Central memory CD4-positive, alpha-beta T cell (primary cell): ENCODE results near the gene GYPB.
"Not testable (repeated sequence)": the region's sequence is repeated elsewhere in the genome, so short reads cannot be mapped to it uniquely, and the experiment has no call there.

ENCODE experiments used
- DNase-seq: peaks from one replicate; pipeline ENCODE4 v3.0.0; 2022

GYPB gene

GRCh38 chr4:144008602-144009001, 10.6 kb downstream of the GYPB start:
- DNase-seq, result not testable (repeated sequence)

- not testable (repeated sequence) for DNase-seq
Measured at GRCh38 chr4:144007960-144008359, 11.2 kb downstream of the GYPB start.

- not testable (repeated sequence) for DNase-seq
Measured at GRCh38 chr4:144006200-144006803, 12.9 kb downstream of the GYPB start.

GRCh38 chr4:144005558-144005953, 13.6 kb downstream of the GYPB start:
- not testable (repeated sequence) for DNase-seq

- not testable (repeated sequence) for DNase-seq
Measured at GRCh38 chr4:144004868-144005557, 14.2 kb downstream of the GYPB start.

GRCh38 chr4:144003890-144004265, 15.3 kb downstream of the GYPB start:
- not testable (repeated sequence) for DNase-seq

GRCh38 chr4:144003205-144003889, 15.8 kb downstream of the GYPB start:
- DNase-seq, result not testable (repeated sequence)

GRCh38 chr4:144000331-144000995, 18.7 kb downstream of the GYPB start:
- DNase-seq, result not testable (repeated sequence)

GRCh38 chr4:143996193-143996592, 23.0 kb downstream of the GYPB start:
- DNase-seq, result not testable (repeated sequence)

- DNase-seq, result not testable (repeated sequence)
Measured at GRCh38 chr4:143991761-143992160, 27.4 kb downstream of the GYPB start.

GRCh38 chr4:143990717-143991116, 28.5 kb downstream of the GYPB start:
- DNase-seq, result not testable (repeated sequence)

- no peak for DNase-seq
Measured at GRCh38 chr4:143986180-143986579, 33.0 kb downstream of the GYPB start.

GRCh38 chr4:143980776-143981175, 38.4 kb downstream of the GYPB start:
- not testable (repeated sequence) for DNase-seq

- DNase-seq, result not testable (repeated sequence)
Measured at GRCh38 chr4:143975527-143975926, 43.7 kb downstream of the GYPB start.

- not testable (repeated sequence) for DNase-seq
Measured at GRCh38 chr4:143974021-143974420, 45.2 kb downstream of the GYPB start.

GRCh38 chr4:143961075-143961474, 58.1 kb downstream of the GYPB start:
- no peak for DNase-seq

GRCh38 chr4:143955306-143955705, 63.9 kb downstream of the GYPB start:
- DNase-seq, result not testable (repeated sequence)

- DNase-seq, result not testable (repeated sequence)
Measured at GRCh38 chr4:143951458-143951972, 67.7 kb downstream of the GYPB start.

- DNase-seq, result not testable (repeated sequence)
Measured at GRCh38 chr4:143950967-143951366, 68.2 kb downstream of the GYPB start.

GRCh38 chr4:143950185-143950584, 69.0 kb downstream of the GYPB start:
- not testable (repeated sequence) for DNase-seq

- not testable (repeated sequence) for DNase-seq
Measured at GRCh38 chr4:143947493-143947892, 71.7 kb downstream of the GYPB start.
